ENCODE data around the gene PNRC2.
"Not testable (repeated sequence)": the region's sequence is repeated elsewhere in the genome, so short reads cannot be mapped to it uniquely, and the experiment has no call there.

The PNRC2 gene

GRCh38 chr1:24007079-24007478, 47.5 kb downstream of the PNRC2 start:
- Histone ChIP-seq H3K27me3 (ENCODE audit: control insufficient read depth in 1 of 2, insufficient read depth in 1 of 2, low read length in 2 of 2) (peaks cover 0 to 17% of the 10 kb centered on the region in 2 experiments), H3K4me2 (ENCODE audit: low read length, poor library complexity, severe bottlenecking) (no peak overlapping the region), H3K4me3 (ENCODE audit: insufficient read depth in 1 of 2, low read depth in 1 of 2, low read length in 2 of 2) (no peak overlapping the region), H3K18ac (ENCODE audit: low read depth in 1 of 2, low read length in 2 of 2) (no peak overlapping the region), H3K36me3 (ENCODE audit: control insufficient read depth in 1 of 2, insufficient read depth in 2 of 2, low read depth in 1 of 2, low read length in 2 of 2) (no peaks in the 10 kb centered on the region), H2BK12ac (ENCODE audit: low read length in 2 of 2) (no peak overlapping the region), H3K23ac (ENCODE audit: low read length in 2 of 2) (no peak overlapping the region), H3K14ac (ENCODE audit: low read length in 2 of 2) (no peak overlapping the region), H2BK15ac (ENCODE audit: low read depth, poor library complexity, severe bottlenecking) (no peak overlapping the region), H2AK5ac (ENCODE audit: low read length, severe bottlenecking) (no peak overlapping the region), H3K27ac (ENCODE audit: low read length, poor library complexity, severe bottlenecking) (no peak overlapping the region), H4K91ac (ENCODE audit: low read length) (no peak overlapping the region), H3K9me3 (ENCODE audit: control insufficient read depth, low read length) (no peaks in the 10 kb centered on the region), H2AFZ (ENCODE audit: low read depth, low read length) (no peak overlapping the region), H3K4me1 (ENCODE audit: control insufficient read depth, insufficient read depth, low read depth, low read length) (peaks cover 12% of the 10 kb centered on the region), H3K9ac (ENCODE audit: low read length) (no peak overlapping the region), H3K4ac (ENCODE audit: low read depth in 1 of 2, low read length in 2 of 2) (no peak overlapping the region), H2BK5ac (ENCODE audit: low read depth, low read length, poor library complexity, severe bottlenecking) (no peak overlapping the region), H3K79me1 (replicated peaks; ENCODE audit: low read length, poor library complexity, severe bottlenecking) (no peaks in the 10 kb centered on the region), H2BK120ac (ENCODE audit: low read depth, low read length) (no peak overlapping the region), H4K8ac (ENCODE audit: low read length) (no peak overlapping the region)
- no peak for DNase-seq

GRCh38 chr1:24008574-24009184, 49.1 kb downstream of the PNRC2 start:
- not testable (repeated sequence) for H3K9ac ChIP-seq (ENCODE audit: low read length); H2AFZ ChIP-seq (ENCODE audit: low read depth, low read length); H2BK12ac ChIP-seq (ENCODE audit: low read length in 2 of 2); H3K9me3 ChIP-seq (ENCODE audit: control insufficient read depth, low read length); H2BK120ac ChIP-seq (ENCODE audit: low read depth, low read length); H2BK5ac ChIP-seq (ENCODE audit: low read depth, low read length, poor library complexity, severe bottlenecking); H3K4me1 ChIP-seq (ENCODE audit: control insufficient read depth, insufficient read depth, low read depth, low read length); H3K4ac ChIP-seq (ENCODE audit: low read depth in 1 of 2, low read length in 2 of 2); H2BK15ac ChIP-seq (ENCODE audit: low read depth, poor library complexity, severe bottlenecking); H4K8ac ChIP-seq (ENCODE audit: low read length); H3K23ac ChIP-seq (ENCODE audit: low read length in 2 of 2); H4K91ac ChIP-seq (ENCODE audit: low read length); DNase-seq; H3K79me1 ChIP-seq (replicated peaks; ENCODE audit: low read length, poor library complexity, severe bottlenecking); H3K14ac ChIP-seq (ENCODE audit: low read length in 2 of 2); H2AK5ac ChIP-seq (ENCODE audit: low read length, severe bottlenecking); H3K4me2 ChIP-seq (ENCODE audit: low read length, poor library complexity, severe bottlenecking); H3K4me3 ChIP-seq (ENCODE audit: insufficient read depth in 1 of 2, low read depth in 1 of 2, low read length in 2 of 2); H3K18ac ChIP-seq (ENCODE audit: low read depth in 1 of 2, low read length in 2 of 2); H3K36me3 ChIP-seq (ENCODE audit: control insufficient read depth in 1 of 2, insufficient read depth in 2 of 2, low read depth in 1 of 2, low read length in 2 of 2)
- peaks cover 0 to 17% of the 10 kb centered on the region in 2 experiments for H3K27me3 ChIP-seq (ENCODE audit: control insufficient read depth in 1 of 2, insufficient read depth in 1 of 2, low read length in 2 of 2)
- H3K27ac ChIP-seq (ENCODE audit: low read length, poor library complexity, severe bottlenecking), result peak overlapping the region; percentile 38
- WGBS, result 93% methylated on average over 2 of the region's 3 CpGs

- H3K27me3 ChIP-seq (ENCODE audit: control insufficient read depth in 1 of 2, insufficient read depth in 1 of 2, low read length in 2 of 2), result peaks cover 0 to 13% of the 10 kb centered on the region in 2 experiments
- no peak overlapping the region for H2BK15ac ChIP-seq (ENCODE audit: low read depth, poor library complexity, severe bottlenecking)
- H3K18ac ChIP-seq (ENCODE audit: low read depth in 1 of 2, low read length in 2 of 2), result no peak overlapping the region
- peak overlapping the region; percentile 38 for H3K27ac ChIP-seq (ENCODE audit: low read length, poor library complexity, severe bottlenecking)
- H2AFZ ChIP-seq (ENCODE audit: low read depth, low read length), result no peak overlapping the region
- H3K4me3 ChIP-seq (ENCODE audit: insufficient read depth in 1 of 2, low read depth in 1 of 2, low read length in 2 of 2), result no peak overlapping the region
- no peak overlapping the region for H2BK12ac ChIP-seq (ENCODE audit: low read length in 2 of 2)
- peak; percentile 82 for DNase-seq
- H3K9me3 ChIP-seq (ENCODE audit: control insufficient read depth, low read length), result no peaks in the 10 kb centered on the region
- 41% methylated on average over 1 of the region's 1 CpG for WGBS
- H2BK5ac ChIP-seq (ENCODE audit: low read depth, low read length, poor library complexity, severe bottlenecking), result no peak overlapping the region
- no peak overlapping the region for H3K23ac ChIP-seq (ENCODE audit: low read length in 2 of 2)
- no peaks in the 10 kb centered on the region for H3K79me1 ChIP-seq (replicated peaks; ENCODE audit: low read length, poor library complexity, severe bottlenecking)
- no peak overlapping the region for H3K14ac ChIP-seq (ENCODE audit: low read length in 2 of 2)
- no peaks in the 10 kb centered on the region for H3K36me3 ChIP-seq (ENCODE audit: control insufficient read depth in 1 of 2, insufficient read depth in 2 of 2, low read depth in 1 of 2, low read length in 2 of 2)
- H4K8ac ChIP-seq (ENCODE audit: low read length), result no peak overlapping the region
- H3K4ac ChIP-seq (ENCODE audit: low read depth in 1 of 2, low read length in 2 of 2), result no peak overlapping the region
- no peak overlapping the region for H2BK120ac ChIP-seq (ENCODE audit: low read depth, low read length)
- H3K9ac ChIP-seq (ENCODE audit: low read length), result no peak overlapping the region
- H3K4me2 ChIP-seq (ENCODE audit: low read length, poor library complexity, severe bottlenecking), result no peak overlapping the region
- H3K4me1 ChIP-seq (ENCODE audit: control insufficient read depth, insufficient read depth, low read depth, low read length), result peaks cover 10% of the 10 kb centered on the region
- H4K91ac ChIP-seq (ENCODE audit: low read length), result no peak overlapping the region
- peak overlapping the region; percentile 56 for H2AK5ac ChIP-seq (ENCODE audit: low read length, severe bottlenecking)
These were observed 49.8 kb downstream of the PNRC2 start for GRCh38 chr1:24009406-24009805.

- H3K36me3 ChIP-seq (ENCODE audit: control insufficient read depth in 1 of 2, insufficient read depth in 2 of 2, low read depth in 1 of 2, low read length in 2 of 2), result no peaks in the 10 kb centered on the region
- no peak overlapping the region for H4K91ac ChIP-seq (ENCODE audit: low read length)
- WGBS, result 67% methylated on average over 5 of the region's 5 CpGs
- peak overlapping the region; percentile 5 for H2AK5ac ChIP-seq (ENCODE audit: low read length, severe bottlenecking)
- no peak overlapping the region for H2AFZ ChIP-seq (ENCODE audit: low read depth, low read length)
- peak overlapping the region; percentile 49 to 75 for H3K18ac ChIP-seq (ENCODE audit: low read depth in 1 of 2, low read length in 2 of 2)
- H4K8ac ChIP-seq (ENCODE audit: low read length), result no peak overlapping the region
- H3K27ac ChIP-seq (ENCODE audit: low read length, poor library complexity, severe bottlenecking), result no peak overlapping the region
- peaks cover 13% of the 10 kb centered on the region for H3K4me1 ChIP-seq (ENCODE audit: control insufficient read depth, insufficient read depth, low read depth, low read length)
- H2BK15ac ChIP-seq (ENCODE audit: low read depth, poor library complexity, severe bottlenecking), result no peak overlapping the region
- peaks cover 0 to 10% of the 10 kb centered on the region in 2 experiments for H3K27me3 ChIP-seq (ENCODE audit: control insufficient read depth in 1 of 2, insufficient read depth in 1 of 2, low read length in 2 of 2)
- no peak overlapping the region for H3K4me3 ChIP-seq (ENCODE audit: insufficient read depth in 1 of 2, low read depth in 1 of 2, low read length in 2 of 2)
- H3K4me2 ChIP-seq (ENCODE audit: low read length, poor library complexity, severe bottlenecking), result no peak overlapping the region
- no peaks in the 10 kb centered on the region for H3K9me3 ChIP-seq (ENCODE audit: control insufficient read depth, low read length)
- no peak for DNase-seq
- no peak overlapping the region for H3K23ac ChIP-seq (ENCODE audit: low read length in 2 of 2)
- no peak overlapping the region for H2BK5ac ChIP-seq (ENCODE audit: low read depth, low read length, poor library complexity, severe bottlenecking)
- H2BK120ac ChIP-seq (ENCODE audit: low read depth, low read length), result no peak overlapping the region
- peak overlapping the region; percentile 28 to 85 for H2BK12ac ChIP-seq (ENCODE audit: low read length in 2 of 2)
- peak overlapping the region in 1 of 2 experiments; percentile 64 for H3K4ac ChIP-seq (ENCODE audit: low read depth in 1 of 2, low read length in 2 of 2)
- no peak overlapping the region for H3K9ac ChIP-seq (ENCODE audit: low read length)
- no peaks in the 10 kb centered on the region for H3K79me1 ChIP-seq (replicated peaks; ENCODE audit: low read length, poor library complexity, severe bottlenecking)
- H3K14ac ChIP-seq (ENCODE audit: low read length in 2 of 2), result no peak overlapping the region
These were observed 51.0 kb downstream of the PNRC2 start for GRCh38 chr1:24010650-24011049.

Measured in mesenchymal stem cell (in vitro differentiated cells and primary cell).